Brain microvascular endothelial cell (primary cell): Measurements from ENCODE around the gene CDR2.

Experiments used
- DNase-seq: peaks from one replicate; pipeline ENCODE4 v3.0.0-alpha.2; 2020
- H3K27ac ChIP-seq: fragments of 250-450 bp; sonication (Bioruptor Pico); 2 replicates; pipeline ENCODE4 v1.5.1; 2020; ENCODE audit warnings: mild to moderate bottlenecking, moderate library complexity
- H3K27me3 ChIP-seq: fragments of 250-450 bp; sonication (Bioruptor Pico); replicated peaks from 2 replicates; pipeline ENCODE4 v1.5.1; 2020; ENCODE audit warnings: mild to moderate bottlenecking
- H3K36me3 ChIP-seq: fragments of 250-450 bp; sonication (Bioruptor Pico); replicated peaks from 2 replicates; pipeline ENCODE4 v1.5.1; 2020; ENCODE audit warnings: mild to moderate bottlenecking
- H3K4me3 ChIP-seq: 2 replicates; pipeline ENCODE4 v1.5.1; 2011; ENCODE audit warnings: low read depth, mild to moderate bottlenecking, control low read depth, low read length, moderate library complexity
- CTCF ChIP-seq: IDR thresholded peaks from 2 replicates; pipeline ENCODE4 v1.5.1; 2011; ENCODE audit warnings: low read depth, mild to moderate bottlenecking, moderate library complexity, low read length, control low read depth, inconsistent platforms; ENCODE audit errors: missing control alignments
- in situ Hi-C: cut with HindIII; loops from 2 replicates; pipeline ENCODE4 v1.10.0; 2017; ENCODE audit warnings: low sequenced_read_pairs, low pct_ligation_motif_present

The CDR2 gene

GRCh38 chr16:22342082-22342481 is 32.3 kb downstream of the CDR2 start:
- Histone ChIP-seq H3K27ac (no peak overlapping the region), H3K27me3 (no peaks in the 10 kb centered on the region), H3K36me3 (peaks cover 21% of the 10 kb centered on the region), H3K4me3 (no peak overlapping the region)
- TF ChIP-seq CTCF = no peak
- in situ Hi-C loops = no loop called here
- DNase-seq = no peak

- H3K4me3 ChIP-seq = no peak overlapping the region
- H3K27me3 ChIP-seq = no peaks in the 10 kb centered on the region
- peaks cover 15% of the 10 kb centered on the region for H3K36me3 ChIP-seq
- H3K27ac ChIP-seq = no peak overlapping the region
- no peak for TF ChIP-seq CTCF
- DNase-seq = no peak
- in situ Hi-C loops = no loop called here
Observed at GRCh38 chr16:22340945-22341344, 33.5 kb downstream of the CDR2 start.

GRCh38 chr16:22337849-22338635 is 36.4 kb downstream of the CDR2 start:
- Histone ChIP-seq H3K4me3 (no peak overlapping the region), H3K27ac (no peak overlapping the region), H3K27me3 (no peaks in the 10 kb centered on the region), H3K36me3 (peaks cover 30% of the 10 kb centered on the region)
- in situ Hi-C loops = no loop called here
- no peak for DNase-seq
- no peak for TF ChIP-seq CTCF

- no peak for TF ChIP-seq CTCF
- in situ Hi-C loops = no loop called here
- Histone ChIP-seq H3K4me3 (no peak overlapping the region), H3K27ac (no peak overlapping the region), H3K27me3 (no peaks in the 10 kb centered on the region), H3K36me3 (peaks cover 34% of the 10 kb centered on the region)
- DNase-seq = no peak
Observed at GRCh38 chr16:22337045-22337444, 37.4 kb downstream of the CDR2 start.

GRCh38 chr16:22336581-22336980 is 37.8 kb downstream of the CDR2 start:
- H3K27me3 ChIP-seq = no peaks in the 10 kb centered on the region
- in situ Hi-C loops = no loop called here
- no peak for DNase-seq
- H3K4me3 ChIP-seq = no peak overlapping the region
- H3K27ac ChIP-seq = no peak overlapping the region
- TF ChIP-seq CTCF = no peak
- peaks cover 38% of the 10 kb centered on the region for H3K36me3 ChIP-seq
